ENCODE data around the gene FEZF2. TPM values are rescaled to one million over a fixed set of nuclear protein-coding genes. Genes with fewer than 3 reads are reported as not detected.

The FEZF2 gene
- total RNA-seq, 2 experiments from 2014 or later, result not detected

DNA sequence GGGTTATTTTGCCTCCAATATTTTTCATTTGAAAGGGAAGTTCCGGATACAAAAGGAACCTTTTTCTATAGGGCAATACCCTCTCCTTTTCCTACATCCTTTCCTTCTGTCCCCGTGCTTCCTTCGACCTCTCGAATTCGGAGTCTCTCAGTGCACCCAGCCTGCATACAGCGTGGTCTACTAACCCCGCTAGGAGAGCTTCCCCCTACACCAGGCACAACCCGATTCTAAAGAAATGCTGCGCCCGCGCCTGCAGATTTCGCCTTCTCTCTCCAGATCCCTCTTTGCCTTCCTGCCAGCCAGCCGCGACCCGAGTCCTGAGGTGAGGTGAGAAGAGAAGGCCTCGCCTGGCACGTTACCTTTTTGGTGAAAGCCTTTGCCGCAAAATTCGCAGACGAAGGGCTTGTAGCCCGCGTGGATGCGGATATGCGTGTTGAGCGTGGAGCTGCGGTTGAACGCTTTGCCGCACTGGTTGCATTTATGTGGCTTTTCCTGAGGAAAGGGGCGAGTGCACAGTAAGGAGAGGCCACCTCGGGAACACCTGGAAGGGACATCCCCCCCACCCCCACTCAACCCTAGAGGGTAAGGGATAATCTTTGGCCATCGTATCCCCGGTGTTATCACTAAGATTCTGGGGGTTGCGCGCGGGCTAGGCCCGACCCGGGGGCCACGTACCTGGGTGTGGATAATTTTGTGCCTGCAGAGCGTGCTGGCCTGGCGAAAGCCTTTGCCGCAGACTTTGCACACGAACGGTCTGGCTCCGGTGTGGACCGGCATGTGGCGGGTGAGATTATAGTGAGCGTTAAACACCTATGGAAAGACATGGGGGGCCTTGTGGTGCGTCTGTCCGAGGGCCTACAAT, 2.3 kb downstream of the FEZF2 start:
- intact Hi-C loops (cut with micrococcal nuclease), result loop anchor here (1.0 kb wide), 1 partner anchor 9 kb away; no protein-coding TSS in a partner anchor
- CTCF ChIA-PET, result no interaction called here
- peaks cover 24% of the 10 kb centered on the region for H3K4me1 Mint-ChIP-seq (ENCODE audit: low read depth)
- peaks cover 88% of the 10 kb centered on the region for H3K27me3 Mint-ChIP-seq (ENCODE audit: low read depth)
- no peaks in the 10 kb centered on the region for H3K9me3 Mint-ChIP-seq
- DNase-seq, result no peak
- H3K27ac Mint-ChIP-seq, result no peak overlapping the region
- no peaks in the 10 kb centered on the region for H3K36me3 Mint-ChIP-seq (ENCODE audit: low read depth)
- no peak overlapping the region for H3K4me3 Mint-ChIP-seq

DNA sequence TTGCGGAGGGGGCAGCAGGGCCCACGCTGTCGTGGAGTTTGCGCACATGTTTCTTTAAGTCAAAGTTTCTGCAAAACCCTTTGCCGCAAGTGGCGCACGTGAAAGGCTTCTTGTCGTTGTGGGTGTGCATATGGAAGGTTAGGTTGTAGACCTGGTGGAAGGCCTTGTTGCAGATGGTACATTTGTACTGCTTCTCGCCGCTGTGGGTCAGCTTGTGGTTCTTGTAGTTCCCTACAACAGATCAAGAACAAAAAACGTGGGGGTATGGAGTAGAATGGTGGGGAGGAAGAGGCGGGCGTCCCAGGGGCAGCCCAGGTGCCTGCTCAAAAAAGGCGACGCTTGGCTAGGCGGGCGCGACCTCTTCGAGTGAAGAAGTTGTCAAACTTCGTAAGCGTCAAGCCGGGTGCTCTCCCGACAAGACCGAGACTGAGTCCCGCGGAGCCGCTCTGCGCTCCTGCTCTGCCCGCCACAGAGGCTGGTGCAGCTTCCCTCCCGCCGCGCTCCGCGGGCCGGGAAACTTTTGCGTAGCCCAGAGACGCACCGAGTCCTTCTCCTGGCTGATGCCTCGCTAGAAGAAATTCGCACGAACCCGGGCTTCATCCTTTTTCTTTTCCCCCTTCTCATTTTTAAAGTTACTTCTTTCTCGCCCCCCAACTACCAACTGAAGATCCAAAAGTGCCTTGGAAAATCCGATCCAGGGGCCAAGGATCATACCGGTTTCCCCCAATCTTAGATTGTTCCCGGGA, 3.1 kb downstream of the FEZF2 start:
- H3K36me3 Mint-ChIP-seq (ENCODE audit: low read depth), result no peaks in the 10 kb centered on the region
- H3K27me3 Mint-ChIP-seq (ENCODE audit: low read depth), result peaks cover 88% of the 10 kb centered on the region
- no peak for DNase-seq
- peaks cover 22% of the 10 kb centered on the region for H3K4me1 Mint-ChIP-seq (ENCODE audit: low read depth)
- intact Hi-C loops (cut with micrococcal nuclease), result no loop called here
- H3K9me3 Mint-ChIP-seq, result no peaks in the 10 kb centered on the region
- no peak overlapping the region for H3K27ac Mint-ChIP-seq
- H3K4me3 Mint-ChIP-seq, result no peak overlapping the region
- CTCF ChIA-PET, result no interaction called here

DNA sequence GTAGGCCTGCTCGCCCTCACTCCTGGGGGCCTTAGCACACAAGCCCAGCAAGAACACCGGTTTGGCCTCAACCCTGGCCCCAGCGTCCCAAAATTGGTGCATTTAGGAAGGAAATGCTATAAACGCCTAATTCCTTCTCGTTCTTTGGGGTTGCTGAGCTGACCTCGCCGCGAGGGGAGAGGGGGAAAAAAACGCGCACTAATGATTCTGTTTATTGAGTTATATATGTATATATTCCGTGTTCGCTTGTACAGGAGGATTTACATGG, 3.9 kb downstream of the FEZF2 start:
- H3K27ac Mint-ChIP-seq, result no peak overlapping the region
- CTCF ChIA-PET, result interaction anchor here (0.6 to 0.7 kb wide), 2 partner anchors 13 to 164 kb away, joined by 3 to 4 read pairs; no protein-coding TSS in a partner anchor
- intact Hi-C loops (cut with micrococcal nuclease), result no loop called here
- peaks cover 84% of the 10 kb centered on the region for H3K27me3 Mint-ChIP-seq (ENCODE audit: low read depth)
- no peak overlapping the region for H3K4me3 Mint-ChIP-seq
- no peak for DNase-seq
- no peaks in the 10 kb centered on the region for H3K9me3 Mint-ChIP-seq
- no peaks in the 10 kb centered on the region for H3K36me3 Mint-ChIP-seq (ENCODE audit: low read depth)
- peaks cover 20% of the 10 kb centered on the region for H3K4me1 Mint-ChIP-seq (ENCODE audit: low read depth)

DNA sequence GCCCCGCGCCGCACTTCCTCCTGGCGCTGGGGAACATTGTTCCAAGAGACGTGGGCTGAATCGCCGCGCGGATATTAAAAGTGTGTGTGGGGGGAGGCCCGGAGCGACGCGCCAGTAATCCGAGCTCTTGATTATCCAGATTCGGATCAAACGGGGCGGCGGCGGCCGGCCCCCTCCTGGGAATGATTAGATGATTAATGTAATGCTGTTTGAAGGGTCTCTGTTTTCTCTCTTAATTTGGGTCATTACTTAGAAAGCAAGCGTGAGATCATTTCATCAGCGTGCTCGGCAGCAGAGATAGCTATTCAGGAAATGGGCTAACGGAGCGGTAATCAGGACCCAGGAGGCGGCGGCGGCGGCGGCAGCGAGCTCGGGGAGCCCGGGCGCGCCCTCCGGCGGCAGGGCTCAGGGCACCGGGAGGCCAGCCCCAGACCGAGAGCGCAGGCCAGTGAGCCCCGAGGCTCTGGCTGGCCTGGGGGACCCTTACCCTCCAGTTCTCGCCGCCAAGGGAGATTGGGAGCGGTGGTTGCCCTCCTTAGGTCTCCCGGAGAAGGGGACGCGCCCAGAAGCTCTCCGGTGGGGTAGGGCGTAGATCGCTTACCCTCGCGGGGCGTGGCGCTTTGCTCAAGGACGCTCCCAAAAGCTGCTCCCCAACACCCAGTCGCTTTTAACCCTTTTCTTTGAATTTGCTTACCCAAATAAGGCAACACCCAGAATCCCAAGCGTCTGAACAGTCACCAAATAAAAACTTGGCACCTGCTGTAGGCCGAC, 4.5 kb downstream of the FEZF2 start:
- H3K27ac Mint-ChIP-seq, result no peak overlapping the region
- no peaks in the 10 kb centered on the region for H3K36me3 Mint-ChIP-seq (ENCODE audit: low read depth)
- no peak for DNase-seq
- H3K4me1 Mint-ChIP-seq (ENCODE audit: low read depth), result peaks cover 16% of the 10 kb centered on the region
- H3K4me3 Mint-ChIP-seq, result no peak overlapping the region
- intact Hi-C loops (cut with micrococcal nuclease), result no loop called here
- H3K9me3 Mint-ChIP-seq, result no peaks in the 10 kb centered on the region
- CTCF ChIA-PET, result interaction anchor here (0.6 to 0.7 kb wide), 3 partner anchors 12 to 164 kb away, joined by 3 to 4 read pairs (median 3); no protein-coding TSS in a partner anchor
- peaks cover 82% of the 10 kb centered on the region for H3K27me3 Mint-ChIP-seq (ENCODE audit: low read depth)

DNA sequence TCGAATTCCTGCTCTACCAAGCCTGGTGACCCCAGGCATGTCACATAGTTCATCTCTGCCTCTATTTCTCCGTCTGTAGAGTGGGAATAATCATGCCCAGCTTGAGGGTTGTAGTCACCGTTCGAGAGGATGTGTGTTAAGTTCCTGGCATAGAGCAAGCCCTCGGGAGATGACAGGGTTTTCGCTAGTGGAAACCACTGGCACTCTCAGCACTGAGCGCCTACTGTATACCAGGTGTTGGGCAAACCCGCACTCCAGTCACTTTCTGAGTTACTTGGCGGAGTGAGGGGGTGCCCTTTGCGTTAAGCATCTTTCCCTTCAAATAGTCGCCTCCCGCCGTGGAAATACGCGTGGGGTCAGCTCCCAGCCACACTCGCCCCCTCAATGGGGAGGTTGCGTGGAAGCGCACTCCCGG, 5.1 kb downstream of the FEZF2 start:
- H3K4me1 Mint-ChIP-seq (ENCODE audit: low read depth), result peaks cover 16% of the 10 kb centered on the region
- intact Hi-C loops (cut with micrococcal nuclease), result no loop called here
- CTCF ChIA-PET, result interaction anchor here (0.6 kb wide), 1 partner anchor 32 kb away, joined by 3 read pairs; no protein-coding TSS in a partner anchor
- no peaks in the 10 kb centered on the region for H3K9me3 Mint-ChIP-seq
- no peak overlapping the region for H3K4me3 Mint-ChIP-seq
- no peak for DNase-seq
- no peaks in the 10 kb centered on the region for H3K36me3 Mint-ChIP-seq (ENCODE audit: low read depth)
- no peak overlapping the region for H3K27ac Mint-ChIP-seq
- peaks cover 80% of the 10 kb centered on the region for H3K27me3 Mint-ChIP-seq (ENCODE audit: low read depth)

DNA sequence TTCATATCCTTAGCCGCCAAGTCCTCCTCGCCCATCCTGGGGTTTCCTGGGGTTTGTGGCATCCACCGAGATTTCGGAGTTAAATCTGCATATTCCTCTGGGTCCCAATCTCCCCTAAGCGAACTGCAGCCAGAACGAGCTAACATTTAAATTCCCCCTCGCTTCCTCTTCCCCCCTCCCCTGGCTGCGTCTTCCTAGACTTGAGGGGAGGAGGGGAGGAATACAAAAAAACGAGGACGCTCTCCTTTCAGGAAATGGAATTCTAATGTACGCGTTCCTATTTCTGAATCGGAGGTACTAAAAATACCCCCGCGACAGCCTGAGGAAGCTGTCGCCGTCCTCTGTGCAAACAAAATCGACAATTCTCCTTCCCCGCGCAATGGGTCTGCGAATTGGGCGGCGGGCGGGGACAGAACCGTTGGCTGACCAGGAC, 5.6 kb downstream of the FEZF2 start:
- H3K36me3 Mint-ChIP-seq (ENCODE audit: low read depth), result no peaks in the 10 kb centered on the region
- intact Hi-C loops (cut with micrococcal nuclease), result no loop called here
- H3K27ac Mint-ChIP-seq, result no peak overlapping the region
- no peak for DNase-seq
- CTCF ChIA-PET, result interaction anchor here (0.6 kb wide), 1 partner anchor 32 kb away, joined by 3 read pairs; no protein-coding TSS in a partner anchor
- peaks cover 13% of the 10 kb centered on the region for H3K4me1 Mint-ChIP-seq (ENCODE audit: low read depth)
- peaks cover 78% of the 10 kb centered on the region for H3K27me3 Mint-ChIP-seq (ENCODE audit: low read depth)
- H3K9me3 Mint-ChIP-seq, result no peaks in the 10 kb centered on the region
- no peak overlapping the region for H3K4me3 Mint-ChIP-seq

DNA sequence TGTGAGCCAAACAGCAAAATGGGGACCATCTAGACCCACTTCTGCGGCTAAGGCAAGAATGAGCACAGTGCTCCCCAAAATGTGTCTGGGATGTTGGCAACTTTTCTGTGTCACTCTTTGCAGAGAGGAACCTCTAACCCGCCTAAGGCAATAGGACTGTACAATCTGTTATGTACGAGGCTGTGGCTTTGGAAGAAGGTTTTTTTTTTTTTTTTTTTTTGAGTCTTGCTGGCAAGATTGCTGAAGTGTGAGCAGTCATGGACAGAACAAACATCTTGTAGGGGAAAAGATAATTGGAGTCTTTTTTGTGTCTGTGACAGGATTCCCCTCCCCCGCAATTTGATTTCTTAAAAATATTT, 7.2 kb downstream of the FEZF2 start:
- intact Hi-C loops (cut with micrococcal nuclease), result no loop called here
- H3K27me3 Mint-ChIP-seq (ENCODE audit: low read depth), result peaks cover 68% of the 10 kb centered on the region
- no peak overlapping the region for H3K27ac Mint-ChIP-seq
- no peaks in the 10 kb centered on the region for H3K9me3 Mint-ChIP-seq
- no peak overlapping the region for H3K4me3 Mint-ChIP-seq
- no peak for DNase-seq
- CTCF ChIA-PET, result no interaction called here
- no peaks in the 10 kb centered on the region for H3K36me3 Mint-ChIP-seq (ENCODE audit: low read depth)
- peaks cover 11% of the 10 kb centered on the region for H3K4me1 Mint-ChIP-seq (ENCODE audit: low read depth)

DNA sequence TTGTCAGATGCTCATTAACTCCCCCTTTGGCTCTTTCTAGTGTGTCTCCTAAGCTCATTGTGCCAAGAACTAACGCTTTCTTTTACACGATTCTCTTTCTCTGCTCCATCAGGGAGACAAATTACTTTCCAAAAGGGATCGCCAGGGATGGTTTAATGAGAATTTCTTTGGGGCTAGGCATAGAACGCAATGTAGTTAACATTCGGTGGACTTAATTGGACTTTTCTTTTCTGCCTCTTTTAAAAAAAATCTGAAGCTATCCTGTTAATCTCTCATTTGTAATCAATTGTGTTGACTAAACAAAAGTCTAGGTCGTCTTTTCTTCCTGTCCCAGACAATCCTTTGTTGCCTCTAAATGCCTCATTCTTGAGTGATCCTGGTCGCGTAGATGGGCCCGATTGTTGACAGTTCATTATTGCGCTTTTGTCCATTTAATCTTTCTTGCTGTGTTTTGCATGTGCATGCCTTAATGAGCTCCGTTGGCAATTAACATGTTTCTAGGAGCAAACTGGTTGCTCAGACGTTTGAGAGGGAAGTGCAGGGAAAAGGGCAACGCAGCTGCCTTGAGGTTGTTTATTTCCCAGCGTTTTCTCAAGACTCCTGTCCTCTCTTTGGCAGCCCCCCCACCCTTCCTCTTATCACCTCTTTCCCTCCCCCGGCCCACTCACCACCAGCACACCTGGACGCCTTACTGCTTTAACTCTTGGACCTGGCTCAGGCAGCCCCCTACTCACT, 7.8 kb downstream of the FEZF2 start:
- Mint-ChIP-seq H3K4me3 (no peak overlapping the region), H3K9me3 (no peaks in the 10 kb centered on the region), H3K4me1 (ENCODE audit: low read depth) (peaks cover 7% of the 10 kb centered on the region), H3K27ac (no peak overlapping the region), H3K27me3 (ENCODE audit: low read depth) (peaks cover 63% of the 10 kb centered on the region), H3K36me3 (ENCODE audit: low read depth) (no peaks in the 10 kb centered on the region)
- CTCF ChIA-PET, result no interaction called here
- DNase-seq, result no peak
- intact Hi-C loops (cut with micrococcal nuclease), result no loop called here

DNA sequence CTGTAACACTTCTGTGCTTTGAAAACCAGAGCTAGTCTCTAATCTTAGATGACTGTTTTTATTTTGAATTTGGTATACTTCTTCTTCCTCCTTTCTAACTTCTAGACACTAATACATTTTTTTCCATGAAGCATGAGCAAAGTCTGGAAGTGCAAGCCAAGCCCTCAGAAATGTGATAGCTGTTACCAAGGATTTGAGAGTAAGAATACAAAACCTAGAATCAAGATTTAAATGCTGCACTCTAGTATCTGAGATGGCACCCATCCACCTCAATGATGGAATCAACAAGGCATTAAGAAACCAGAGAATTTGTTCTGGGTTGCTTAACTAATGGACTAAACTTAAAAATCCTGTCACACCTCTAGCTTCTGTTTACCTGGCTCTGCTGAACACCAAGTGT, 9.2 kb downstream of the FEZF2 start:
- CTCF ChIA-PET, result no interaction called here

DNA sequence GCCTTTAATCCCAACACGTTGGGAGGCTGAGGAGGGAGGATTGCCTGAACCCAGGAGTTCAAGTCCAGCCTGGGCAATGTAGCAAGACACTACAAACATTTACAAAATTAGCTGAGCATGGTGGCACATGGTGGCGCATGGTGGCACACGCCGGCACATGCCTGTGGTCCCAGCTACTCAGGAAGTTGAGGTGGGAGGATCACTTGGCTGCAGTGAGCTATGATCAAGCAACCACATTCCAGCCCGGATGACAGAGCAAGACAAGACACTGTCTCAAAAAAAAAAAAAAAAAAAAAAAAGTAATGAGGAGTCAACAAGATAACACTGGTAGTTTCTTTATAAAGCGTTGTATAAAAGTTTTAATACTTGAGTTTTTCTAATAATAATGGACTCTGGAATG, 10.1 kb downstream of the FEZF2 start:
- Mint-ChIP-seq H3K36me3 (ENCODE audit: low read depth) (no peaks in the 10 kb centered on the region), H3K27ac (no peak overlapping the region), H3K4me3 (no peak overlapping the region), H3K9me3 (no peaks in the 10 kb centered on the region), H3K4me1 (ENCODE audit: low read depth) (peaks cover 4% of the 10 kb centered on the region), H3K27me3 (ENCODE audit: low read depth) (peaks cover 43% of the 10 kb centered on the region)
- CTCF ChIA-PET, result no interaction called here
- DNase-seq, result no peak
- intact Hi-C loops (cut with micrococcal nuclease), result no loop called here

More for the DNA sequence above, 9.2 kb downstream of the FEZF2 start:
- Mint-ChIP-seq H3K4me1 (ENCODE audit: low read depth) (peaks cover 4% of the 10 kb centered on the region), H3K27ac (no peak overlapping the region), H3K9me3 (no peaks in the 10 kb centered on the region), H3K4me3 (no peak overlapping the region), H3K27me3 (ENCODE audit: low read depth) (peaks cover 51% of the 10 kb centered on the region), H3K36me3 (ENCODE audit: low read depth) (no peaks in the 10 kb centered on the region)
- DNase-seq, result no peak
- intact Hi-C loops (cut with micrococcal nuclease), result no loop called here

DNA sequence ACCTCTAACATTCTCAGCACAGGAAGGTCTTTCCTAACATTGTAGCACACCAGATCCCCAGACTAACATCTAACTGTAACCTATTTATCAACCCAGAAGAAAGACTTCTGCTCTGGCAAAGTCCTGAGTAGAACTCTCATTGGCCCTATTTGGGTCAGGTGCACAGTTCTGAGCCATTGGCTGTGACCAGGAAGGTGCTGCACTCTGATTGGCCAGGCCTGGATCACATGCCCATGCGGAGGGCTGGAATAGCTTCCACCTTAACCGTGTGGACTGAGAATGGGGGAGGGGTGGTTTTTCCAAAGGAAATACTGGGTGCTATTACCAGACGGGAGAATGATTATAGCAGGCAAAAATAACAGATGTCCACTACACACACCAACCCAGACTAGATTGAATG, 11.5 kb downstream of the FEZF2 start:
- H3K4me3 Mint-ChIP-seq, result no peak overlapping the region
- H3K4me1 Mint-ChIP-seq (ENCODE audit: low read depth), result no peaks in the 10 kb centered on the region
- no peak overlapping the region for H3K27ac Mint-ChIP-seq
- intact Hi-C loops (cut with micrococcal nuclease), result no loop called here
- no peaks in the 10 kb centered on the region for H3K9me3 Mint-ChIP-seq
- DNase-seq, result no peak
- peaks cover 32% of the 10 kb centered on the region for H3K27me3 Mint-ChIP-seq (ENCODE audit: low read depth)
- CTCF ChIA-PET, result no interaction called here
- H3K36me3 Mint-ChIP-seq (ENCODE audit: low read depth), result no peaks in the 10 kb centered on the region

DNA sequence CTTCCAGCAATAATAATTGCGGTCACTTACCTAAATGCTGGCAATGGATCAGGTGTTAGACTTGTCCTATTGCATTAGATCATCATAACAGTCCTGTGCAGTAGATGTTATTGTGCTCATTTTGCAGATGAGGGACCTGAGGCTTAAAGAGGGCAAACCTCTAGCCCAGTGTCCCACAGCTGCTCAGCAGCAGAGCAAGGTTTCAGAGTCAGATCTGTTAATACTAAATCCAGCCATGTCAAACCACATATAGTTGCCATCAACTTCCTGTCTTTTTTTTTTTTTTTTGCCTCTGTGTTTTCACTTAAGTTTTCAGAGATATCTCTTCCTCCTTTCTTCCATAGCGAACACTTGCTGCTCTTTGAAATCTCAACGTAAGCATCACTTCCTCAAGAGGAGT, 12.1 kb downstream of the FEZF2 start:
- H3K4me3 Mint-ChIP-seq, result no peak overlapping the region
- H3K36me3 Mint-ChIP-seq (ENCODE audit: low read depth), result no peaks in the 10 kb centered on the region
- peaks cover 28% of the 10 kb centered on the region for H3K27me3 Mint-ChIP-seq (ENCODE audit: low read depth)
- DNase-seq, result no peak
- no peak overlapping the region for H3K27ac Mint-ChIP-seq
- H3K4me1 Mint-ChIP-seq (ENCODE audit: low read depth), result no peaks in the 10 kb centered on the region
- CTCF ChIA-PET, result no interaction called here
- H3K9me3 Mint-ChIP-seq, result no peaks in the 10 kb centered on the region
- intact Hi-C loops (cut with micrococcal nuclease), result no loop called here
